KOPT-K1 (cell line): ENCODE results near the gene DHX35.
"Not testable (repeated sequence)": the region's sequence is repeated elsewhere in the genome, so short reads cannot be mapped to it uniquely, and the experiment has no call there.

Experiments
- H3K27ac ChIP-seq: fragments of 200-600 bp; sonication (generic); 2 replicates; pipeline ENCODE4 v1.5.1; 2016; ENCODE audit warnings: antibody characterized with exemption, mild to moderate bottlenecking, low read depth, low read length; ENCODE audit not compliant: poor library complexity, severe bottlenecking
- H3K36me3 ChIP-seq: fragments of 200-600 bp; sonication (generic); 2 replicates; pipeline ENCODE4 v1.5.1; 2017; ENCODE audit warnings: antibody characterized with exemption, mild to moderate bottlenecking, low read length, moderate library complexity; ENCODE audit not compliant: insufficient read depth
- H3K9me3 ChIP-seq: fragments of 200-600 bp; sonication (generic); 2 replicates; pipeline ENCODE4 v1.5.1; 2017; ENCODE audit warnings: antibody characterized with exemption, low read length, mild to moderate bottlenecking; ENCODE audit not compliant: insufficient read depth, poor library complexity, severe bottlenecking

Gene DHX35

GRCh38 chr20:38953630-38954340 lies 8.4 kb upstream of the DHX35 start:
- no peak overlapping the region for H3K27ac ChIP-seq
- H3K36me3 ChIP-seq = peaks cover 62% of the 10 kb centered on the region
- H3K9me3 ChIP-seq = no peaks in the 10 kb centered on the region

- Histone ChIP-seq H3K36me3 (peaks cover 26% of the 10 kb centered on the region), H3K27ac (no peak overlapping the region), H3K9me3 (no peaks in the 10 kb centered on the region)
These were observed 4.8 kb upstream of the DHX35 start for GRCh38 chr20:38957235-38957876.

DNA sequence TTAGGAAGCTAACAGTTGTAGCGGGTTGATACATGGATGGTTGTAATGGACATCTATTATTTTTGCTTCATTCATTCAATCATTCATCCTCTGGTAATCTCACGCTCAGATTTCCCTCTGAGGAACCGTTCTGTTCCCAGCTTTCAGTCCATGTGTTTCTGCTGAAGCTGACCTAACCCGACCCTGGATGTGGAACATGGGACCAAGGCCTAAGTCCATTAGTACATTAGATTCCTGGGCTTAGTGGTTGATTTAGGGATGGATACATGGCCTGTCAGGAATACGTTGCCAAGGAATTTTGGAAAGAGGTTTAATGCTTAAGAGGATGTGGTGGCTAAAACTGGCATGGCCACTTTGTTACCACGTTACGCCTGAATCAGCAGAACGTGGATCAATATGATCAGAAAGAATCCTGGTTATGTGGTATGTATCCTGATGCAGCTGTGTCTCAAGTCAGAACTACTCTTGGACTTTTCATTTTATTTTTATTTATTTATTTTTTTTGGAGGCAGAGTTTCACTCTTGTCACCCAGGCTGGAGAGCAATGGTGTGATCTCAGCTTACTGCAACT lies 4.1 kb upstream of the DHX35 start:
- H3K36me3 ChIP-seq = peaks cover 20% of the 10 kb centered on the region
- no peaks in the 10 kb centered on the region for H3K9me3 ChIP-seq
- H3K27ac ChIP-seq = no peak overlapping the region

- not testable (repeated sequence) for H3K36me3 ChIP-seq, H3K9me3 ChIP-seq, H3K27ac ChIP-seq
These were observed 1.9 kb upstream of the DHX35 start for GRCh38 chr20:38960187-38960687.

DNA sequence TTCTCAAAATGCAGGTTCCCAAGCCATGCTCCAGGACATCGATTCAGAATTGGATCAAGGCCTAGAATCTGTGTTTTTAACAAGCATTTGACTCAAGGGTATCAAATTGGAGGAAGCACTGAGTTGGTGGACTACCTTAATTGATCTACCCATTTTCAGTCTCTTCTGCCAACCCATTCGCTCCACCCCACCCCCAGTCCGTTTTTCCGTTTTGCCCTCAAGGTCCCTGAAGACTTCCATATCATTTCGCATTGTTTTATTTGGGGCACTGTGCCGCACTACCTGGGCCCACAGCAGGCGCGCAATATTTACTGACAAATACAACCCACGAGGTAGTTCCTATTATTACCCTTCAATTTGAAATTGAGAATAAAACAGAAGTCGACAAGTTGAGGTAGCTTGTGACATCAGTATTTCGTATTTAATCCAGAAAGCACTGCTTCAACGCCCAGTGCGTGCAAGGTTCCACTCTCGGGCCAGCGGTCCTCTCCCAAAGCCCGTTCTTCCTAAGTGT lies 557 bp upstream of the DHX35 start:
- peaks cover 8% of the 10 kb centered on the region; the same call in 1 of the 2 replicates for H3K36me3 ChIP-seq
- peak overlapping the region; percentile 90 for H3K27ac ChIP-seq
- H3K9me3 ChIP-seq = no peaks in the 10 kb centered on the region

DNA sequence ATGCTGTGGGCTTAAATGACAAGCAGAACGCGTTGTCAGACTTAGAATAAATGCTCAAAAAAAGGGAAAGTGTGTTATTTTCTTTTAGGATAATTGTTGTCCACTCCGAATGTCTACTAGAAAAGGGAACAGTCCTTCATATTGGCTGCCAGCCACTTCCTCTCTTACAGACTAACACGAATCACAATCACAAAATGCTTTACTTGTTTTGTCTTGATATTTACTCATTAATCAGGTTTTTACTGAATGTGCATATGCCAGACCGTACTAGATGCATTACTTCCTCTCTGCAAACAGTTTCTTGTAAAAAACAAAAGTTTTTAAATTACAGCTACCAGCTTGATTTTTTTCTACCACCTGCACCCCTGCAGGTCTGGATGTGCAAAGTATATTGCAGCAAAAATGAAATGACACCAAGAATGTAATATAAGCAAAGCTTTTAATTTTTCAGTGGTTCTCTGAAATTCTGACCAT lies 821 bp downstream of the DHX35 start:
- peaks cover 18% of the 10 kb centered on the region; the same call in 1 of the 2 replicates for H3K36me3 ChIP-seq
- H3K9me3 ChIP-seq = no peaks in the 10 kb centered on the region
- peak overlapping the region; percentile 90 for H3K27ac ChIP-seq

DNA sequence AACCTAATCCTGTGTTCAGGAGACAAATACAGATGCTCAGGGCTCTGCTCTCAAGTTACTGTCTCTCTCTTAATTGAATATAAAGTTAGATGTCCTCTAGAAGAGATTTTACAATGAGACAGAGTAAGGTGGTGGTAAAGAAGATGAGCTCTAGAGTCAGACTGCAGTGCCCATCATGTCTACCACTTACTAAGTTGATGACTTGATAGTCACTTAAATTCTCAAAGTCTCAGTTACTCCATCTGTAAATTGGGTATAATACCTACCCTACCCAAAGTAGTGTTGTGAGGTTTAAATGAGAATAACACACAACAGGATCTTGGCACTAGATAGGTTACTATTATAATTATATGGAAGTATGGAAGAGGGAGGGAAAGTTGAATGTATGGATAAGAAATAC lies 1.6 kb downstream of the DHX35 start:
- H3K27ac ChIP-seq = no peak overlapping the region
- peaks cover 26% of the 10 kb centered on the region for H3K36me3 ChIP-seq
- no peaks in the 10 kb centered on the region for H3K9me3 ChIP-seq

DNA sequence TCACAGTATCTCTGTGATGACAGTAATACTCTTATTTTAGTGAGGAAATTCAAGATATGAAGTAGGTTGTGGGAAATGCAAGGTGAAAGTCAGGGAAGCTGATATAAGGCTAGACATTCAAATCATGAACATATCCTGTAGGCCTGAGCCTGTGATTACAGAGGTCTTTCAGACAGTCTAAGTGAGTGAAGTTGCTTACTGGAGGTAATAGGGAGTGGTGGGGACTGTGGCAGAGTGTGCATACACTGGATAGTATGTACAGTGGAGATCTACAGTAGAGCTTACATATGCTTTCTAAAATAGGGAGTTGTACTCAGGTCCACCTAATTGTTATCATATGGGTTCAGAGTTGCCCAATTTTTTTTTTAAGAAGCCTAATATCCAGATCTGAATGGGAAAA lies 3.1 kb downstream of the DHX35 start:
- Histone ChIP-seq H3K9me3 (no peaks in the 10 kb centered on the region), H3K27ac (no peak overlapping the region), H3K36me3 (peaks cover 41% of the 10 kb centered on the region)

DNA sequence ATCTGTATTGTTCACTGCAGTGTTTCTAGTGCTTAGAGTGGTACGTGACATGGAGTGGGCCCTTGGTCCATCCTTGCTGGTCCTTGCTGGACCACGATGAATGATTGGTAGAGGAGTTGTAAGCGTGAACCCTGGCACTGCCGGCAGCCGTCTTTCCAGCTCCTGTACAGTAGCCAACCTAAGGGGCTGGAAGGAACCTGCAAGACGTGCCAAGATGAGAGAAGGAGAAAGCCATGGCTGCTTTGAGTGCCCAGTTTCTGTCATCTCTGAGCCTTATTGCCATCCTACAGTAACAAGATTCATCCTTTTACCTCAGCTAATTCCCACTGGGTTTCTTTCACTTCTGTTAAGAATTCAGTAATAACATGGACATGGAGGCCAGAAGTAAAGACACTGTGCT lies 5.9 kb downstream of the DHX35 start:
- H3K27ac ChIP-seq = no peak overlapping the region
- no peaks in the 10 kb centered on the region for H3K9me3 ChIP-seq
- H3K36me3 ChIP-seq = peaks cover 70% of the 10 kb centered on the region

- H3K27ac ChIP-seq = no peak overlapping the region
- H3K36me3 ChIP-seq = peaks cover 85% of the 10 kb centered on the region
- no peaks in the 10 kb centered on the region for H3K9me3 ChIP-seq
These were observed 7.6 kb downstream of the DHX35 start for GRCh38 chr20:38969708-38970107.

- no peaks in the 10 kb centered on the region for H3K9me3 ChIP-seq
- no peak overlapping the region for H3K27ac ChIP-seq
- H3K36me3 ChIP-seq = peaks cover 85% of the 10 kb centered on the region
These were observed 8.2 kb downstream of the DHX35 start for GRCh38 chr20:38970302-38970701.

GRCh38 chr20:38973107-38973506 lies 11.0 kb downstream of the DHX35 start:
- Histone ChIP-seq H3K36me3 (peaks cover 96% of the 10 kb centered on the region), H3K9me3 (no peaks in the 10 kb centered on the region), H3K27ac (no peak overlapping the region)

DNA sequence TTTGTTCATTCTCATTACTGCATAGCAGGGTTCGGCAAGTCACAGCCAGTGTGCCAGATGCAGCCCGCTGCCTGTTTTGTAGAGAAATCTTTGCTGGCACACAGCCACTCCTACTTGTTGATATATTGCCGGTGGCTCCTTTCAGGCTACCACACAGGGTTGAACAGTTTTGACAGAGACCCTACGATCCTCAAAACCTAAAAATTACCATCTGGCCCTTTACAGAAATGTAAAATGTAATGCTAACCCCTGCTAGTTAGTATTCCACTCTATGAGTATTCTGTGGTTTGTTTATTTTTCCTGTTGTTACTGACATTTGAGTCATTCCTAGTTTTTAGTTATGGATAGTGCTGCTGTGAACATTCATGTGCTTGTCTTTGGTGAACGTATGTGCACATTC lies 11.5 kb downstream of the DHX35 start:
- no peak overlapping the region for H3K27ac ChIP-seq
- H3K9me3 ChIP-seq = no peaks in the 10 kb centered on the region
- peaks cover 92% of the 10 kb centered on the region for H3K36me3 ChIP-seq

DNA sequence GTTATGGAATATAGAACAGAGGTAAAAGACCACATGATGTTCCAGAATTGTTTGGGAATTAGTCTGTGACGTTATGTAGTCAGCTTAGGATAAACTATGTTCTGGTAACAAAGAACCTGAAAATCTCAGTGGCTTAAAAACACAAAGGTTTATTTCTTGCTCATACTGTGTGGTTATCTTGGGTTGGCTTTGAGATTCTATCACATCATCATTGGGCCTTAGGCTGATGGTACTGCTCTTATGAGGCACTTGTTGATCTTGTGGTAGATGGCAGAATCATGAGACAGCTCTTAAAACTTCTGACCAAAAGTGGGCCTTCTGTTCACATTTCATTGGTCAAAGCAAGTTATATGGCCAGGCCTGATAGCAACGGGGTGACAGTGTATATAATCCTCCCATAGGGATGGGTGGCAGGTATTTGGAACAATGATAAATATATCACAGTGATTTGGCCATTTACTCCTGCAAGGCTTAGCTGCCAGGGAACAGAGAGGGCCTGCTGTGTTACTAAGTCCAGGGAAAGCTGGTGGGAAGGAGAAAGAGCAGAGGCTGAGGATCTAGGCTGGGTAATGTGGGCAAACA lies 13.5 kb downstream of the DHX35 start:
- H3K36me3 ChIP-seq = peaks cover 82% of the 10 kb centered on the region
- no peak overlapping the region for H3K27ac ChIP-seq
- no peaks in the 10 kb centered on the region for H3K9me3 ChIP-seq

- Histone ChIP-seq H3K9me3 (no peaks in the 10 kb centered on the region), H3K36me3 (peaks cover 65% of the 10 kb centered on the region), H3K27ac (no peak overlapping the region)
These were observed 17.3 kb downstream of the DHX35 start for GRCh38 chr20:38979434-38979833.
